Measurements from ENCODE around the gene PPM1M.

PPM1M gene

DNA sequence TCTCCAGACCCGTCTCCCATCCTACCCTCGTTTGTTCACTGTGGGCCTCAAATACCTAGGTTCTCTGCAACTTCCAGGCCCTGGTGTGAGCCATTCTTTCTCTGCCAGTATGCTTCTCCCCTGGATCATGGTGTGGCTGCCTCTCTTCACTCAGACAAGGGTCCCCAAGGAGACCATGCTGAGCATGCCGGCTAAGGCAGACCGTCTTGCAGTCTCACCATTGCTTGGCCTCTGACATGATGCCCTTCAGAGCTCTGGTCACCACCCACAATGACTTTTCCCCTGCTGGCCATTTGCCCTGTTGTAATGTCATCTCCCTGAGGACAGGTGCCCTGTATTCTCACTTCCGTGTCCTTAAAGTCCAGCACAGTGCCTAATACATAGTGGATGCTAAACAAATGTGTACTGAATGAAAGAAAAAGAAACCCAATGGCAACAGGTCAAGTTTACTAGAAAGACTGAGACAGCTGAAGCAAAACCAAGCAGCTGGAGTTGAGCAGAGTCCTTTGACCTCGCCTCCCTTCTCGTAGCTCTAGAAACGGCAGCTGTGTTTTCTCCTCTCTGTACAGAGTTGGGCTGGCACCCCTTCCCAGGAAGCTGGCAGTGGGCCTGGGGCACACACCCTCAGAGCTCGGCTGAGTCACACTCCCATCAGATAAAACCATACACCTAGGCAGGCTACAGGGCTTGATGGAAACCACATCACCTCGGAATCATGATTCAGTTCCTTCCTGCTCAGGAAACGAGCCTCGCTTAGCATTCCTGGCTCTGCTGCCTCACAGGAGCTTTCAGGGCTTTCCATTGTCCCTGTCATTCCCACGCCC, 28.8 kb upstream of the PPM1M start:
- no peak for DNase-seq

DNA sequence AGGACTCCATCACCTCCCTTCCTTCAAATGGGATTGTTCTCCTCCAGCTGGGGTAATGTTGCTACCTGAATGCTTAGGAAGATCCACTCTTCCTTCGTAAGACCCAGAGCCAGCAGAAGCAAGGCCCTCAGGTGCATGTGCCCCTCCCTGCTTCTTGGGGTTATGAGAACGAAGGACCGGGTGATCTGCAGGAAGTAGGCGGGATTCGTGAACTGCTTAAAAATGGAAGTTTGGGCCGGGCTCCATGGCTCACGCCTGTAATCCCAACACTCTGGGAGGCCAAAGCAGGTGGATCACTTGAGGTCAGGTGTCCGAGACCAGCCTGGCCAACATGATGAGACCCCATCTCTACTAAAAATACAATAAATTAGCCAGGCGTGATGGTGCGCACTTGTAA, 28.2 kb upstream of the PPM1M start:
- DNase-seq: no peak

DNA sequence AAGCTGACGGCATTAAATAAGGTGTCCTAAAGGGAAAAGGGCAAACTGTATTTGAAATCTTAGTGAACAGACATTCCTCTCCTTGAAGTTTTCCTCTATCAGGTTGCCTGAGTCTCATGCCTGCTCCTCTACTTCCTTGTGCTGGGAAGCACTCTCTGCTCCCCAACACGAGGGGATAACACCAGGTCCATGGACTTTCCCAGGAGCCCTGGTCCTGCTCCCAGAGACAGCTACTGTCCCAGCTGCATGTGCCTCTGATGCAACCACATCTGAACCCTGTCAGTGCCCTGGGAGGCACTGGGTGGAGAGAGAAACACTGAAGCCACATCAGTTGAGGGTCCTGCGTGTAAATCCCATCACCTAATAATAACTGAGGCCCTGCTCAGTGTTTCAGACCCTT, 27.5 kb upstream of the PPM1M start:
- DNase-seq: no peak

DNA sequence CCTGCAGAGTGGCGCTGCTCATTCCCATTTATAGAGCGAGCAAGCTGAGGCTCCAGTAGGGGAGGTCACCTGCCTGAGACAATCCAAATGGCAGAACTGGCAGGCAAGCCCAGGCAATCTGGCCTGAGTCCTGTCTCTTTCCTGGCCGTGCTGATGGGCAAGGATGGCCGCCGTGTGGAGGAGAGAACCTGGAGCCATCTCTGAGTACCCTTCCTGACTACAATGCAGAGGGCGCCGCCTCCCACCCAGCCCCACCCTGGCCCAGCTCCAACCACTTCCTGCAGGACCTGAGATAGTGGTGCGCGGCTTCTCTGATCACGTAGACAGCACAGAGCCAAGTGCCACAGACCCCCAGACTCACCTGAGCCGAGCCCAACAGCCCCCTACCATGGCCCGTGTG, 27.1 kb upstream of the PPM1M start:
- DNase-seq: no peak

DNA sequence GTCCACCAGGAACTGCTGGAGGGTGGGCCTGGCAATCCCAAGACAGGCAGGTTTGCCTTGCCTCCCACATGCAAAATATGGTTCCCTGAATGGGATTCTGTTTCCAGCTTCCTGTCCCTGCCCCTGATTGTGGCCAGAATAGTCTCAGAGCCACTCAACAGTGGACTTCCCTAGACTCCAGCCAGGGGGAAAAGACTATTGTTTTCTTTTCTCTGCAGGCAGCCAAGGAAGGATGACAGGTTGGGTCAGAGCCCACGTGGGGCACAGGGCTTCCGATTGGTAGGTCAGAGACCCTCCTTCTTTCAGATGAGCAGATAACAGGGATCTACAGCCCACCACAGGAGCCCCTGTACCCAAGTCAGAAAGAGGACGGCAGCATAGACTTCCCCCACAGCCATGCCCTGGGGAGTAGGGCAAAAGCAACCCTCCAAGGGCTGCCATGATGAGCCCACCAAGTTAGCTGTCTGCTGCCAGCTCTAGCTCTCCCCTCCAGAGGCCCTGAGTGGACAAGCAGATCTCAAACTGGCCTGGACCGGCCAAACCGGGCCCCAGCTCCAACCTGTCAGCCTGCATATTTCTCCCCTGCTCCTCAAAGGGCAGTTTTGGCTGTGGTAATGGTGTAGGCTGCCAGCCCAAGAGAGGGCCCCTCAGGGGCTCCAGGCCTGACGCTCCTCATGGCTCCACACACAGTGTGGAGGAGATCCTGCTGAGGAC, 26.5 kb upstream of the PPM1M start:
- DNase-seq: no peak

DNA sequence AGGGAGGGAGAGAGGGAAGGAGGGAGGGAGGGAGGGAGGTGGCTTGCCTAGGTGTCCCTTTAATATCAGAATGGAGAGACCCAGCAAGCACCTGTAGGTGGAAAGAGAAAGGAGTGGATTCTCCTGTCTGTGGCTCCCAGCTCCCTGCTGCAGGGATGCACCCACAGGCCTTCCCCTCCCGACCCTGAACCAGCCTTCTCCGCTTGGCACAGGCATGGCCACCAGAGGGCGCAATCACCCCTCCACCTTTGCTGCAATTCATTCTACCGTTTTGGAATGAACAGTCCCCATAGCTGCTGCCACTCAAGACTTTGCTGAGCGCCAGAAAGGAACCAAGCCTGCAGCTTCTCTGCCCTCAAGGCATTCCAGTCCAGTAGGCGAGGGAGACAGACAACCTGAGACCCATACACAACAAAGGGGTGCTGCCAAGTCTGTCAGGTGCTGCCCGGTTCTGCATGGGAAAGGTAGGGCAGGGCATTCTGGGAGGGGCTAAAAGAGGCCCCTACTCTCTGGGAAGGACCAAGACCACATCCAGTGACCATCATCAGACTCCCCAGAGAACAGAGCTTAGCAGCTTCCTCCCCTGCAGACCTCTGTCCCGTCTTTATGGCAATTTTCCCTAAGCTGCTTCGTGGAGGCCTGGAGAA, 25.1 kb upstream of the PPM1M start:
- DNase-seq: peak in 1 of 2 experiments; percentile 17

DNA sequence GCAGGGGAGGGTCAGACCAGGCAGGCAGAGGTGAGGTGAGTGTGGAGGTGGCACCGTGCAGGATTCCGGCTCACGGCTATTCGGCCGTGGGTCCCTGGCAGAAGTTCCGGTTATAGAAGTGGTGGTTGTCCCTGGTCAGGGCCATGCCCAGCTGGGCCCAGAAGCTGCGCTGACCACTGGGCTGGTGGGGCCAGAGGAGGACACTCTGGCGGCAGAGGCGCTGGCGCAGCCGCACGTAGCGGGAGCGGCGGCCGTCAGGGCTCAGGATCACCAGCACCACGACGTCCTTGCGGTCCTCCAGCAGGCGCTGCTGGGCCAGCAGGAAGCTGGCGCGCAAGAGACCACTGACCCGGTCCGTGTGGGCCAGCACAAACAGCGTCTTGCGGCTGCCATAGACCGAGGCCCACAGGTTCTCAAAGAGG, 24.4 kb upstream of the PPM1M start:
- no peak for DNase-seq

DNA sequence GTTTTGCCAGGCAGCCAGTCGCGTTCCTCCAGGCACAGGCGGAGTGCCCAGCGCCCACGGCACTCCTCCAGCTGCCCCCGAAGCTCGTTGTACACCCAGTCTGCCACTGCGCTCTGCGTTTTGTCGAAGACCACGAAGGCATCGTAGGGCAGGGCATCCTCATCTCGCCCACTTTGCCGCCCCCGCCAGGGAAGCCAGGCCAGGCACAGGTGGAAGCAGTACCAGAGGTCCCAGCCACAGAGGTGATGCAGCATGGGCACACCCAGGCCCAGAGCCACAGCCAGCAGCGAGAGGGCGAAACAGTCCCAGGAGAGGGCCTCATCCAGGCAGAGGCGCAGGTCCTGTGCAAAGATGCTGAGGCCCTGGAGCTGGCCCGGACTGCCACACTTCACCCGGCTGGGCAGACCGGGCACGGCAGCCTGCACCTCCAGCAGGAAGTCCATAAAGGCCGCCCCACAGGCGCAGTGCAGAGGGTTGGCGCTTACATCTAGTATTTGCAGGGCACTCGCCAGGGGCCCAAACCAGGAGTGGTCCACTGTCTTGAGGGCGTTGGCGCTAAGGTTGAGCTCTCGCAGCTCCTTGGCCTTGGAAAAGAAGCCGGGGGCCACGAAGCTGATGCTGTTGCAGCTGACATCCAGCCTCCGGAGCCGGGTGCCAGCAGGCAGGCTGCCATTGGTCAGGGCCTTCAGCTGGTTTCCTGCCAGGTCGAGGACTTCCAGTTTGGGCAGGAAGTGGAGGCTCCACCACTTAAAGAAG, 23.8 kb upstream of the PPM1M start:
- DNase-seq: no peak

DNA sequence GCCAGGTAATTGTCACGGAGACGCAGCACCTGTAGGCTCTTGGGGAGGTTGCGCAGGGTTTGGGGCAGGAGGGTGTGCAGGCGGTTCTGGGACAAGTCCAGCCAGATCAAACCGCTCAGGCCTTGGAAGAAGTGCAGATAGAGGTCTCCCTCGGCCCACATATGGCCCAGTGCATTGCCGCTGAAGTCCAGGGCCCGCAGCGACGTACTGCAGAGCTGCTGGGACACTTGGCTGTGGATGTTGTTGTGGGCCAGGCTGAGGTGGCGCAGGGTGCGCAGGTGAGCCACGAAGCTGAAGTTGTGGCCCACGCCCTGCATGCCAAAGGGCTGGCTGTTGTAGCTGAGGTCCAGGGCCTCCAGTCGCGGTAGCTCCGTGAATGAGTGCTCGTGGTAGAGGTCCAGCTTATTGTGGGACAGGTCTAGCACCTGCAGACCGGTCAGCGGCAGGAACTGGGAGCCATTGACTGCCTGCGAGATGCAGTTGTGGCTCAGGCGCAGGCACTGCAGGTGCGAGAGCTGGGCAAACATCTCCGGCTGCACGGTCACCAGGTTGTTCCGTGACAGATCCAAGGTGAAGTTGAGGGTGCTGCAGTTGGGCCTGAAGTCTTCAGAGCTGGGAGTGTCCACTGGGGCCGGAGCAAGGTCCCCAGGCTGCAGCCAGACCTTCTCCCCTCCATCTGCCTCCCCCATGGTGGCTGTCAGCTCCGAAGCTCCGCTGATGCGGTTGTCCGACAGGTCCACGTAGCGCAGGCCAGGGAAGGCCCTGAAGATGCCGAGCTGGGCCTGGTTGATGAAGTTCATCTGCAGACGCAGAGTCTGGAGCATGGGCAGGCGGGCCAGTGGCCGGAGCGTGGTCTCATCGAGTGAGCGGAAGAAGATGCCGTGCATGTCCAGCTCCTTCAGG, 23.0 kb upstream of the PPM1M start:
- no peak for DNase-seq

DNA sequence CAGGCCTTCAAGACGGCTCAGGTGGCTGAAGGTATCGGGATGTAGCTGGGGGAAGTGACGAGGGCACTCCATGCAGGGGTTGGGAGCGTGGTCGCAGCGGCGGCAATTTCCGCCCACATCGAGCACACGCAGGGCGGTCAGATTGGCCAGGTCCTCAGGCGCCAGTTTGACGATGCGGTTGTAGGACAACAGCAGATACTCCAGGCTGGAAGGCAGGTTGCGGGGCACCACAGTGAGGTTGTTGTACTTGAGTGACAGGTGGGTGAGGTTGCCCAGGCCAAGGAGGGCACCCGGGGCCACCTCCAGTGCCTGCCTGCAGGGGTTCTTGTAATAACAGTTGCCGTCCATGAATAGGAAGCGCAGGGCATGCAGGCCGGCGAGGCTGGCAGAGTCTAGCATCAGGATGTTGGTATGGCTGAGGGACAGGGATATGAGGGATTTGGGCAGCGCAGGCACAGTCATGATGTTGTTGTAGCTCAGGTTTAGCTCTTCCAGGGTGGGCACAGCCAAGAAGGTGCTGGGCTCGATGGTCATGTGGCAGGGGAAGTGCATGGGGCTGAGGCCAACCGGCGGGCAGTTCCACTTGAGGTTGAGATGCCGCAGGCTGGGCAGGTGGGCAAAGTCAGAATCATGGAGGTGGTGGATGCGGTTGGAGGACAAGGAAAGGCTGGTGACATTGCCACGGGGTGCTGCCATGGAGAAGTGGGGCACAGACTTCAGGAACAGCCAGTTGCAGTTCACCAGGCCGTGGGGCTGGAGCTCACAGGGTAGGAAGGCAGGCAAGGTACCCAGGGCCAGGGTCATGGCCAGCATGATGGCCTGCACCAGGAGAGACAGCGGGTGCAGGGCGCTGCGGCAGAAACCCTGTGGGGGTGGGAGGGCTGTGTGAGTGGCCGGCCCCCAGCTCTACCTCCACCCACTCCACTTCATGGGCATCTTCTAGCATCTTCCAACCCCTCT, 21.8 kb upstream of the PPM1M start:
- DNase-seq: no peak

DNA sequence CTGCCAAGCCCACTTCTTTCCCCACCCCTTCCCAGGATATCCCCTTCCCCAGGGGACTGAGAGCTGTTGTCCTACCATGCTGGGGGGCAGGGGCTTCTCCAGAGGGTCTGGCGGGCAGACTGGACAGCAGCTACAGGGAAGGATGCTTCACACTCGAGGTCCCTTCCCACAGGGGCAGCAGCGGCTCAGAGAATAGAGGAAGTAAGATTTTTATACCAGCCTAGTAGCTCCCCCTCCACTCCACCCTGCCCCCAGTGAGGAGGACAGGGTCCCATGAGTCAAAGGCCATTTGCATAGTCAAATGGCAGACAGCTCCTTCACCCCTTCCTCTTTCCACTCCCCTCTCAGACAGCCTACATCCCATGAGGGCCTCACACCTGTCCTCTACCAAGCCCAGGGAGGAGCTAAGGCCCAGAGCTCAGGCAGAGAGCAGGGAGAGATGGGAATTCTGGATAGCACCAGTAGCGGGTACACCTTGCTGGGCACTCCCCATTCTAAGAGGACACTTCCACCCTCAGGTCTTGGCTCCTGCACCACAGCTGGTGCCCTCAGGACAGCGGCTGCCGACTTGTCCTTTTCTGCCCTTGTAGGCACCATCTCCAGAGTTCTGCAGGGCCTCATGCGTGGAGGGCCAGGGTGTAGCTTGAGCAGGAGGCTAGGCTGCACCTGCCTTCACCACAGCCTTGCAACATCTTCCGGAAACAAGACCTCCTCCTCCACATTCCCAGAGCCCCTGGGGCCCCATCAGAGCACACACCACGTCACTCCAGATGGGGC, 19.9 kb upstream of the PPM1M start, which contains the start of gene TLR9:
TLR9 (minus strand) TSS at position 194 of the 777 bp plus-strand sequence; CDS start at position 78, 116 bp downstream.
- DNase-seq: no peak

DNA sequence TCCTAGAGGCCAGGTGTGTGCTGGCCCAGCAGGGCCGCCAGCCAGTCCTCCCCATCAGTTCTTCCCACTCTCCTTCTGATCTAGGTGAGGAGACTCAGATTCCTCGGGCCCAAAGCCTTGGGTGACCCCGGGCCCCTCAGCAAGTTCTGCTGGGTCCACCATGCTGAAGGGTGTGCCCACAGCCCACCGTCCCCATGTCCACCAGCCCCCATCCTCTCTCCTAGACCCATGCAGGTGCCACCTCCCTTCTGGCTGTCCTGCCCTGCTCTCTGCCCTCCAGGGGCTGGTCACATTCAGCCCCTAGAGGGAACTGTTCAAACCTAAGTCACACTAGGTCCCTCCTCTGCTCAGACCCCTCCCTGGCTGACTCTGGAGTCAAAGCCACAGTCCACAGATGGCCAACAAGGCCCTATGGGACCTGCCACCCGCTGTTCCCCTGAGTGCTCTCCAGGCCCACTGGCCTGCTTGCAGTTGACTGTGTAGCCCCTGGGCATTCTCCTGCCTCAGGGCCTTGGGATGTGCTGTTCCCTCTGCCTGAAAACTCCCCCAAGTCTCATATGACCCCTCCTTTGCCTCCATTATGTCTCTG, 19.2 kb upstream of the PPM1M start:
- DNase-seq: no peak

DNA sequence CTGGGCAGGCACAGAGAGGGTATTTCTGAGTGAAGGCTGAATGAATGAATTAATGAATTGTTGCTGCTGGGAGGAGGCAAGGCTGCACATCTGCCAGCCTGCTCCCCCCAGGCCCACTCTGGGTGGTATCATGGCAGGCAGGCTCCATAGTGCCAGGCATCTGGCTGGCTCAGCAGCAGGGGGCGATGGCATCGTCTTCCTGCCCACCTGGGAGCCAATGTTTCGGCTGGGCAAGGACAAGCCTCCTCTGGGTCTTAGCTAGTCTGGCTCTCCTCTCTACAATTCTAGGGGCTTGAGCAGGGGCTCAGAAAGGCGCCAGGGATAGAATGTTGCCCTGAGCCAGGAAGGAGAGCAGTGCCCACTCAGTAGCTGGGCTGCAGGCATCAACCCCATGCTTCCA, 18.4 kb upstream of the PPM1M start:
- DNase-seq: no peak

DNA sequence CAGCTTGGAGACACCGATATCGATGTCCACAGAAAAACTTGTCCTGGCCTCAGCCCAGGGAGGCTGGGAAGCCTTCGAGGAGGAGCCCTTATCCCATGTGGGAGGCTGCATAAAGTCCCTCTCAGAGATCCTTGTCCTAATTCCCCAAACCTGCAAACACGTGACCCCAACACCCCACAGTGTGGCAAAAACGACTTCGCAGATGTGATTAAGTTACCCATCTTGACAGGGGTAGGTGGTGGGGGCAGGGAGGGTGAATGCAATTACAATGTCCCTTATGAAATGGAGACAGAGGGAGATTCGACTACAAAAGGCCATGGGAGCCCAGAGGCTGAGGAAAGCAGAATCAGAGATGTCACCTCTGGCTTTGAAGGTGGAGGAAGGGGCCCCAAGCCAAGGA, 17.8 kb upstream of the PPM1M start:
- DNase-seq: no peak

DNA sequence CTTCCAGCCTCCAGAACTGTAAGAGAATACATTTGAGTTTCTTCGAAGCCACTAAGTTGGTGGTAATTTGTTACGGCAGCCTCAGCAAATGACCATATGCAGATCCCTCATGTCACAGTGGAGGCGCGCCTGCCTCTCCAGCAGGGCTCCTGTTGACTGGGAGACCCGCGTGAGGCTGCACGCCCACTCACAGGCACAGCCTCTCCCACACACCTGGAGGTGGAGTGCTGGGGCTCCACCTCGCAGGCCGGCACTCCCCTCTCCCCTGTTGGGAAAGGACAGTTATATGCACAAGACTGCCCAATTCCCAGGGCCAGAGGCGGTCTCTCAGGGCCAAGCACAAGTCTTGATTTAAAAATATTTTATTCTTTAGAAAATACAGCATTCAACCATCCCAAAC, 17.3 kb upstream of the PPM1M start:
- no peak for DNase-seq

DNA sequence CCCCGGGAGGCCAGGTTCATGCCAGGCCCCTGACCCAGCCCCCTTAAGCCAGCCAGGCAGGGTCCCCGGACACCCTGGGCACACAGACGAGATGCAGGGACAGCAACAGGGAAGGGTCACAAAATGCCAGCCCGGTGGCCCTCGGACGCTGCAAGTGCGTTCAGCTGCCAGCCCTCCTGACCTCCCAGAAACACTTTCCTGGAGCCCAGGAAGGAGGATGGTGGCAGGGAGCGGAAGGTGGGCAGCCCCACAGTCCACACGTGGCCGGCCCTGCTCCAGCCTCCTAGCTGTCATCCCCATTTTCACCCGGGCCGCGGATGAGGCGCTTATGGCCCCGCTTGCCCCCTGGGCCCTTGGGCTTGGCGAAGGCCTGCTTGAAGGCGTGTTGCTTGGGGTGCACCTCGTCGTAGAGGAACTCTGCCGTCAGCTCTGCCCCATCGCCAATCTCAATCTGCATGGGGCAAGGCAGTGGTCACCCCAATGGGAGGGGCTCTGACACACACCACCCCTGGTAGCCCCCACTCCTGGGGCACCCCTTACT, 16.7 kb upstream of the PPM1M start:
- no peak for DNase-seq

DNA sequence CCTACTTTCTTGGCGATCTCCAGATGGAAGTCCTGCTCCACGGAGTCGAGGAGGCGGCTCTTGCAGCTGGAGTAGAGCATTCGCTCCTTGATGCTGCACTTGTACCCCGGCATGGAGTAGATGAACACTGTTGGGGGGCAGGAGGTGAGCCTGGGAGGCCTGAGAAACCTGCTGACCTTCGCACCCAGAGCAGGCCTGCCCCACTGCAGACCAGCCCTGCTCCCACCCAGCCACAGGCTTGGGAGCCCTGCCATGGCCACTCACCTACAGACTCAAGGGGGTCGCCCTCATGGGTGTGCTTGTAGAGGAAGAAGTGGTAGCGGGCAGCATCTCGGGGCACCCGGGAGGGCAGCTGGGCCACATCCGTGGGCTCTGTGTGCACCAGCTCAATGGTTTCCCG, 15.9 kb upstream of the PPM1M start:
- DNase-seq: no peak

DNA sequence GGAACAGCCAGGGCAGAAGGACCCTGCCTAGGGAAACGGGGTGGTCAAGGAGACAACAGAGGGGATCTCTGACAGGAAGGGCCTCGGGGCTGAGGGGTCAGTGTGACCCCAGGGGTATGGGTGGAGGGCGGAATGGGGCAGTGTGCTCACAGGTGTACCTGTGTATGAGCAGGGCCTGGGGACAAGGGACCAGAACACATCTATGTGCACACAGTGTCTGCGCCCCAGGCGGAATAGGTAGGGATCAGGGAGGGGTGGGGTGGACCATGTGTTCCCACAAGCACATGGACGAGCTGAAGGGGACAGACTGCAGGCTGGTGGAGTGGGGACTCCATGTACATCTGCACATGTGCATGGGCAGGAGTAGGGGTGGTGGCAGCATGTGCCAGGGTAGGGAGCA, 15.1 kb upstream of the PPM1M start:
- DNase-seq: no peak

DNA sequence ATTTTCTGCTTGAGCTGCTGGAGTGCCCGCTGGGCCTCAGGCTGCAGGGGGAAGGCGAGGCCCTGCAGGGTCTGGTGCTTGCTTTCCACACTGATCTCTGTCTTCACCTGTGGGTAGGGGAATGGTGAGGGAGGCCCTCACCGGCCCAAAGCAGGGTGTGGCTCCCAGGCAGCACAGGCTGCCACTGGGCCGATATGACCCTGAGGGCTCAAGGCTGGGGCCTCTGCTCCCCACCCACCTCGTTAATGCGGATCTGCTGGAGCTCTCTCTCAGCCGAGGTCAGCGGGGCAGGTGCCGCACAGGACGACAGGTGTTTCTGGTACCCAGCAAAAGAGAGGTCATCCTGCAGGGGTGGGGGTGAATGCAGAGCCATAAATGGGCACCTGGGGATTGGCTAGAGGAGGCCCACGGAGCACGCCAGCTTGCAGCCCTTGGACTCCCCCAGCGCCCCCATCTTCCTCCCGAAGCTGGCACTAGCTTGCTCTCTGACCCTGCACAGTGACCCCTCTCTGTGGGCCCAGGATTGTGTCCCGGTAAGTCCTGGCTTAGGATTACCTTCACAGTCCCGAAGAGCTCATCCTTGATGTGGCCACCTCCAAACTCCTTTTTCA, 14.6 kb upstream of the PPM1M start:
- no peak for DNase-seq

Data from NCI-H187 (cell line).